Testis (tissue), 3 donors: ENCODE data around the gene ARHGAP26. TPM values are rescaled to one million over a fixed set of nuclear protein-coding genes. Genes with fewer than 3 reads are reported as not detected.

Experiments used
- DNase-seq: peaks from one replicate; pipeline ENCODE4 v3.0.0-alpha.2; 2019
- H3K27ac ChIP-seq, 2 donors: fragments of 200-600 bp; sonication (generic); one replicate each; pipeline ENCODE4 v1.5.1; 2019
- H3K27me3 ChIP-seq: fragments of 200-600 bp; sonication (generic); one replicate; pipeline ENCODE4 v1.5.1; 2019
- H3K36me3 ChIP-seq: fragments of 200-600 bp; sonication (generic); one replicate; pipeline ENCODE4 v1.5.1; 2017; ENCODE audit warnings: low read depth; ENCODE audit errors: missing control alignments
- H3K4me1 ChIP-seq: fragments of 200-600 bp; sonication (generic); one replicate; pipeline ENCODE4 v1.5.1; 2019
- H3K4me3 ChIP-seq, 2 donors: fragments of 200-600 bp; sonication (generic); one replicate each; pipeline ENCODE4 v1.5.1; 2017 to 2019
- H3K9me3 ChIP-seq: fragments of 200-600 bp; sonication (generic); one replicate; pipeline ENCODE4 v1.5.1; 2017
- CTCF ChIP-seq, 3 experiments: fragments of 450-650 bp in 2 of 3; fragments of 200-600 bp in 1 of 3; sonication (generic) in 1 of 3; IDR thresholded peaks; one replicate each; pipeline ENCODE4 v1.5.1; 2016 to 2019; ENCODE audit warnings: antibody characterized with exemption in 3 of 3, mild to moderate bottlenecking in 2 of 3, moderate library complexity in 1 of 3
- POLR2A ChIP-seq: fragments of 450-650 bp; IDR thresholded peaks from one replicate; pipeline ENCODE4 v1.6.1; 2017; ENCODE audit warnings: antibody characterized with exemption, mild to moderate bottlenecking, moderate library complexity
- WGBS, 2 donors: methylation state at CpG; one replicate each; pipeline ENCODE4 v1.1.5; 2018; 5-methylcytosine and 5-hydroxymethylcytosine counted together
- intact Hi-C: fragments of 100-400 bp; cut with DNase I; formaldehyde crosslinking; loops from one replicate; pipeline ENCODE4 v1.15.1; 2023; ENCODE audit warnings: low total_unique reads
- polyA plus RNA-seq: library from polyadenylated mRNA; stranded (reverse); fragments of 350-450 nt; fragmentation: Illumina TruSeq; extraction: RNeasy Lipid Tissue Mini Kit (QIAGEN cat#74804); gene quantifications from one replicate; pipeline ENCODE4 v1.2.3, GENCODE V29; 2014; ENCODE audit warnings: low read depth, low replicate concordance; ENCODE audit not compliant: insufficient read depth
- total RNA-seq, 2 donors: library from RNA; depleted of rRNA; stranded (reverse); fragments of >200 nt; gene quantifications; one replicate each; pipeline ENCODE4 v1.2.3, GENCODE V29; 2016

The ARHGAP26 gene
- total and polyA plus RNA-seq, 3 donors from 2014 or later, result 33.8 to 98.7 (median 95.7) TPM

DNA sequence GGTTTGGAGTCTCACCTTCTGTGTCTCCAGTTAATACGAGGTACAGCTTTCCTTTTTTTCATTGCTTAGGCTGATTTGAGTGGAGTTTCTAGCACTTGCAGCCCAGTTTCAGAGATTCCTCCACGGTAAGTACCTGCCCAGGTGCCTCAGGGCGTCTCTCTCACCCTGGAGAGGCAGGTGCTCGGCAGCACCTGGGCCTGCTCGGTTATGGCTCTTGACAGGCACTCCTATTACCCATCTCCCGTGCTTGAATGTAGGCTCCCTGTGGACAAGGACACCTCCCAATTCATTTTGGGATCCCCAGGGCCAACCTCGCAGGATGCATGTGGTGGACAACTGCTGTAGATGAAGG is 489.1 kb downstream of the ARHGAP26 start:
- no peak overlapping the region for H3K27ac ChIP-seq
- H3K27me3 ChIP-seq, result no peaks in the 10 kb centered on the region
- intact Hi-C loops, result no loop called here
- no peaks in the 10 kb centered on the region for H3K4me1 ChIP-seq
- DNase-seq, result no peak
- H3K36me3 ChIP-seq, result no peaks in the 10 kb centered on the region
- TF ChIP-seq POLR2A (no peak), CTCF (IDR thresholded peaks at IDR 0.05) (no peak)
- no peaks in the 10 kb centered on the region for H3K9me3 ChIP-seq
- peak overlapping the region in 1 of 2 donors; percentile 18 for H3K4me3 ChIP-seq
- WGBS, 2 donors, result 68 to 82% methylated on average over 5 to 7 of the region's 7 CpGs

DNA sequence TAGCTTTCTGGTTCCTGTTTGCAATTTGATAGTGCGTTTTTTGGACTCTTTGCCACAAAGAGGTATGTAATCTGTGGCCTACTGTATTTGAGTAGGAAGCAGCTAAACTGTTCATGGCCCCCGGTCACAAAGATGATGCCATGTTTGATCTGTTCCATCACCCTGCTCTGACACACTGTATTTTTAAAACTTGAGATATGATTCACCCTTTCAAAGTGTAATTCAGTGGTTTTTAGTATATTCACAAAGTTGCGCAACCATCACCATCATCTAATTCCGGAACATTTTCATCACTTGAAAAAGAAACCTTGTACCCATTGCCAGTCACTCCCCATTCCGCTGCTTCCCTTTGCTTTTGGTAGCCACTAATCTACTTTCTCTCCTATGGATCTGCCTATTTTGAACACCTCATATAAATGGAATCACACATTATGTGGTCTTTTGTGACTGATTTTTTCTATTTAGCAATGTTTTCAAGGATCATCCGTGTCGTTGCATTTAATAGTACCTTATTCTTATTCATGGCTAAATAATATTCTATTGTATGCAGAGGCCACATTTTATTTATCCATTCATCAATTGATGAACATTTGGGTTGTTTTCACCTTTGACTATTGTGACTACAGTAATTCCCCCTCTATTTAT is 491.7 kb downstream of the ARHGAP26 start:
- Histone ChIP-seq H3K4me1 (no peaks in the 10 kb centered on the region), H3K9me3 (no peaks in the 10 kb centered on the region), H3K4me3 (no peak overlapping the region), H3K36me3 (no peaks in the 10 kb centered on the region), H3K27ac (no peak overlapping the region), H3K27me3 (no peaks in the 10 kb centered on the region)
- TF ChIP-seq CTCF (IDR thresholded peaks at IDR 0.05) (no peak), POLR2A (no peak)
- no peak for DNase-seq
- 89 to 92% methylated on average over 7 of the region's 7 CpGs for WGBS, 2 donors
- intact Hi-C loops, result no loop called here

DNA sequence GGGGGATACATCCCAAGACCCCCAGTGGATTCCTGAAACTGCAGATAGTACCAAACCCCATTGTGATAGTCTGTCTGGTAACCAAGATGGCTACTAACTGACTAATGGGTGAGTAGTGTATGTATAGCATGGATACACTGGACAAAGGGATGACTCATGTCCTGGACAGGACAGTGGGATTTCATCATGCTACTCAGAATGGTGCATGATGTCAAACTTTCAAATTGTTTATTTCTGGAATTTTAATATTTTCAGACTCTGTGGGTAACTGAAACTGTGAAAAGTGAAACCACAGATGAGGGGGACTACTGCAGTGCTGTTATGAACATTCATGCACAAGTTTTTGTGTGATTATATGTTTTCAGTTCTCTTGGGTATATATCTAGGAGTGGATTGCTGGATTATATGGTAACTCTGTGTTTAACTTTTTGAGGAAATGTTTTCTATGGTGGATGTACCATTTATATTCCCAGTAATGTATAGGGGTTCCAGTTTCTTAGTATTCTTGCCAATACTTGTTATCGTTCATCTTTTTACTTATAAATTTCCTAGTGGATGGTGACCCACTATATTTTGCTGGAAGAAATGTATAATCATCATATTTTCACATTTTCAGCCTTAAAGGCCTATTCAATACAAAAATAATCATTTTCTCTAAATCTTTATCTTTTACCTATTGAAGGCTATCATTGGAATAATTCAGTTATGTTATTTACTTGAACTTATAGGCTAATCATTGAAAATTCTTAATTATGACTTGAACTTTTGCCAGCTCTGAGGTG is 492.4 kb downstream of the ARHGAP26 start:
- Histone ChIP-seq H3K9me3 (no peaks in the 10 kb centered on the region), H3K4me1 (no peaks in the 10 kb centered on the region), H3K27me3 (no peaks in the 10 kb centered on the region), H3K4me3 (no peak overlapping the region), H3K36me3 (no peaks in the 10 kb centered on the region), H3K27ac (no peak overlapping the region)
- WGBS, 2 donors, result 96% methylated on average over 1 of the region's 1 CpG
- TF ChIP-seq POLR2A (no peak), CTCF (IDR thresholded peaks at IDR 0.05) (no peak)
- no peak for DNase-seq
- intact Hi-C loops, result no loop called here

GRCh38 chr5:143263272-143263810 is 493.2 kb downstream of the ARHGAP26 start:
- intact Hi-C loops, result no loop called here
- 68 to 76% methylated on average over 4 of the region's 4 CpGs for WGBS, 2 donors
- Histone ChIP-seq H3K9me3 (no peaks in the 10 kb centered on the region), H3K36me3 (no peaks in the 10 kb centered on the region), H3K27me3 (no peaks in the 10 kb centered on the region), H3K4me3 (no peak overlapping the region), H3K4me1 (no peaks in the 10 kb centered on the region), H3K27ac (no peak overlapping the region)
- DNase-seq, result no peak
- no peak for TF ChIP-seq CTCF (IDR thresholded peaks at IDR 0.05)
- no peak for TF ChIP-seq POLR2A
